Ramos (cell line): ENCODE measurements around the gene FLT3.
"Not testable (repeated sequence)": the region's sequence is repeated elsewhere in the genome, so short reads cannot be mapped to it uniquely, and the experiment has no call there.

Experiments used
- in situ Hi-C: fragments of 300-500 bp; cut with MboI; formaldehyde crosslinking; loops from one replicate; pipeline ENCODE4 v1.14.3; 2022; ENCODE audit warnings: low sequenced_read_pairs; ENCODE audit not compliant: unreplicated experiment

FLT3 gene

GRCh38 chr13:28101886-28102285 lies 1.5 kb upstream of the FLT3 start:
- in situ Hi-C loops: not testable (repeated sequence)

DNA sequence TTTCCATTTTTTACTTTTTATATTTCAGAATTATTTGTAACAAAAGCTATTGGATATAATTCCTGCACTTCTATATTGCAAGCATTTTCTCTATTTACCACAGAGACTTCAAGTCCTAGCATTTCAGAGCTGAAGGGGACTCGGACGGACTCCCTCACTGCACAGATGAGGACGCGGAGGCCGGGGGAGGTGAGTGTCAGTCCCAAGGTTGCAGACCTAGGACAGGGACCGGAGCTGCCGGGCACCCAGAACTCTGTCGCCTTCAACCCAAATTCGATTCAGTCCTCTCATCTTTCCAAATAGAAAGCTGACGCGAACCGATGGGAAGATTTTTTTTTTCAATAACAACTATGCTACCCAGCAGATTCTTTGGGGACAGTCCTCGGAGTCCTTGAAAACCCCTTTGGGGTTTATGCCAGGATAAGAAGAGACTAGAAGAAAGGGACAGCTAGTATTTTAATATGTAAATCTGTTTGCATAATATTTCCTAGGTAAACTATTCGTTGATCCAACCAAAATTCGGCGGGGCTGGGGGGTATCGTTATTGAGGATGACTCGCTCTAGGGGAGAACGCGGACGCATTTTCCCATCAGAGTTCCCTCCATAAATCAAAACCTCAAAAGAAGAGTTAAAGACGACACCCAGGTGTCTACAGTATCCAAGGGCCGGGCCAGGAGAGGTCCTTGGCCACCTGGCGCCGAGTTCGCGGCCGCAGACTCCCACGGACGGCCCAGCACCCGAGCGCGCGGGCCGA lies 803 bp downstream of the FLT3 start:
- in situ Hi-C loops: no loop called here

GRCh38 chr13:28097503-28097902 lies 2.9 kb downstream of the FLT3 start:
- in situ Hi-C loops: no loop called here

DNA sequence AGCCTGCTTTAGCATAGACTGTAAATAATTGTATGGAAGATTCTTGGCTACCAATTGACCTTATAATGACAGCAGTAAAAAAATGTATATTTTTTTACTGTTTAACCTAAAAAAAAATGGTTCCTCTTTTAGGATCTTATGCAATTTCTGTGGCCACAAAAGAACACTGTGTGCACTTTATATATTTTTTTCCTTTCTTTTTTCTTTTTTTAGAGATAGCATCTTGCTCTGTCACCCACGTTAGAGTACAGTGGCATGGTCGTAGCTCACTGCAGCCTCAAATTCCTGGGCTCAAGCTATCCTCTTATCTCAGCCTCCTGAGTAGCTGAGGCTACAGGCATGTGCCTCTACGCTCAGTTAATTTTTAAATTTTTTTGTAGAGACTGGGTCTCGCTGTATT lies 6.1 kb downstream of the FLT3 start:
- in situ Hi-C loops: no loop called here

DNA sequence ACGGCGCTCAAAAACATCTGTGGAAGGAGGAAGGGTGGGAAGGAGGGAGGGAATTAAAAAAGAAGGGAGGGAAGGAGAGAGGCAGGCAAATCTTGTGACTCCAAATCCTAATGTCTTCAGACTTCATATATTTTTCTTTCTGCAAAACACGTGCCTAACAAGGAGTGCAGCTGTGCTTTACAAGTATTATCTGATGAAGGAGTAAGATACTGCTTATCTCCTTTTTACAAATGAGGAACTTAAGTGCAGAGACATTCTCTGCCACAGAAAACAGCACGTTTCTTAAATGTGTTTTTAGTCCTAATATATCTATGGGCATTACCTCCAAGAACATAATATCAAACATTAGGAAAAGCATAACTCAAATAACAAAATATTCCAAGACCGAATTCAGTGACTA lies 6.5 kb downstream of the FLT3 start:
- in situ Hi-C loops: no loop called here

DNA sequence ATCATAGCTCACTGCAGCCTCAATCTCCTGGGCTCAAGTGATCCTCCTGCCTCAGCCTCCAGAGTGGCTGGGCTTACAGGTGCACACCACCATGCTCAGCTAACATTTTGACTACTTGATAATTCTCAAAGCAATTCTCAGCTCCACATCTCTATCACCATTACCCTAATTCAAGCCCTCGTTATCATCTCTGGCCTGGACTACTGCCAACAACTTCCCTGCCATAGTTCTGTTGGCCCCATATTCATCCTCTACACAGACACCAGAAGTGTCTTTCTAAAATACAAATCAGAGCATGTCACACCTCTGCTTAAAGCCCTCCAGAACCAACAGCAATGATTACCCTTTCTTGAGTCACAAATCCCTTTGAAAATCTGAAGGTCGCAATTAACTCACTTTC lies 7.9 kb downstream of the FLT3 start:
- in situ Hi-C loops: no loop called here

- in situ Hi-C loops: no loop called here
Observed at GRCh38 chr13:28089065-28089464, 11.3 kb downstream of the FLT3 start.

GRCh38 chr13:28077820-28078219 lies 22.6 kb downstream of the FLT3 start:
- in situ Hi-C loops: not testable (repeated sequence)

- in situ Hi-C loops: no loop called here
Observed at GRCh38 chr13:28077231-28077630, 23.1 kb downstream of the FLT3 start.

GRCh38 chr13:28071424-28071823 lies 29.0 kb downstream of the FLT3 start:
- in situ Hi-C loops: no loop called here

DNA sequence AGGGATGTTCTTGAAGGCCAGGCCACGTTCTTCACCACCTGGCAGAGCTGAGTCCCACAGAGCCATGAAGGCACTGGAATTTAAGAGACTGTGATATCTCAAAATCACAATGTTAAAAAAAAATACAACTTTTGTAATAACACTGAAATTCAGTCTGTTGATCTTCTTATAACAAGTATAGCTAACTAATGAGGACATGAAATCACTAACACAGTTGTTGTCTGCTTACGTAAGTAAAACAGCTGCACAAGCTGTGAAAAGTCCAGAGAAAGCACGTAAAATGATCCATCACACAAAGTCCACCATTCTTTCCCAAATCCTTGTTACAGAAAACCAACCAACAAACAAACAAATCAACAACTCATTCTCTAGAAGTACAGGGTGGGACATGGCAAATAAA lies 32.9 kb downstream of the FLT3 start:
- in situ Hi-C loops: no loop called here

- in situ Hi-C loops: no loop called here
Observed at GRCh38 chr13:28058866-28059613, 41.3 kb downstream of the FLT3 start.

GRCh38 chr13:28056970-28057712 lies 43.2 kb downstream of the FLT3 start:
- in situ Hi-C loops: no loop called here

- in situ Hi-C loops: no loop called here
Observed at GRCh38 chr13:28056426-28056825, 44.0 kb downstream of the FLT3 start.

GRCh38 chr13:28055357-28055756 lies 45.0 kb downstream of the FLT3 start:
- in situ Hi-C loops: no loop called here

- in situ Hi-C loops: no loop called here
Observed at GRCh38 chr13:28052945-28053344, 47.4 kb downstream of the FLT3 start.

- in situ Hi-C loops: no loop called here
Observed at GRCh38 chr13:28049880-28050875, 50.2 kb downstream of the FLT3 start.

GRCh38 chr13:28049215-28049614 lies 51.2 kb downstream of the FLT3 start:
- in situ Hi-C loops: no loop called here

- in situ Hi-C loops: no loop called here
Observed at GRCh38 chr13:28048768-28049167, 51.6 kb downstream of the FLT3 start.
